Measurements from ENCODE around the gene SYCE1. TPM values are rescaled to one million over a fixed set of nuclear protein-coding genes. Genes with fewer than 3 reads are reported as not detected.
"Not testable (repeated sequence)": the region's sequence is repeated elsewhere in the genome, so short reads cannot be mapped to it uniquely, and the experiment has no call there.

SYCE1 gene, protein sequence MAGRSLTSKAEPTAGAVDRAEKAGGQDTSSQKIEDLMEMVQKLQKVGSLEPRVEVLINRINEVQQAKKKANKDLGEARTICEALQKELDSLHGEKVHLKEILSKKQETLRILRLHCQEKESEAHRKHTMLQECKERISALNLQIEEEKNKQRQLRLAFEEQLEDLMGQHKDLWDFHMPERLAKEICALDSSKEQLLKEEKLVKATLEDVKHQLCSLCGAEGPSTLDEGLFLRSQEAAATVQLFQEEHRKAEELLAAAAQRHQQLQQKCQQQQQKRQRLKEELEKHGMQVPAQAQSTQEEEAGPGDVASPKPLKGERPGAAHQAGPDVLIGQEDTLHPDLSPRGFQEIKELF
- not detected for polyA plus RNA-seq

DNA sequence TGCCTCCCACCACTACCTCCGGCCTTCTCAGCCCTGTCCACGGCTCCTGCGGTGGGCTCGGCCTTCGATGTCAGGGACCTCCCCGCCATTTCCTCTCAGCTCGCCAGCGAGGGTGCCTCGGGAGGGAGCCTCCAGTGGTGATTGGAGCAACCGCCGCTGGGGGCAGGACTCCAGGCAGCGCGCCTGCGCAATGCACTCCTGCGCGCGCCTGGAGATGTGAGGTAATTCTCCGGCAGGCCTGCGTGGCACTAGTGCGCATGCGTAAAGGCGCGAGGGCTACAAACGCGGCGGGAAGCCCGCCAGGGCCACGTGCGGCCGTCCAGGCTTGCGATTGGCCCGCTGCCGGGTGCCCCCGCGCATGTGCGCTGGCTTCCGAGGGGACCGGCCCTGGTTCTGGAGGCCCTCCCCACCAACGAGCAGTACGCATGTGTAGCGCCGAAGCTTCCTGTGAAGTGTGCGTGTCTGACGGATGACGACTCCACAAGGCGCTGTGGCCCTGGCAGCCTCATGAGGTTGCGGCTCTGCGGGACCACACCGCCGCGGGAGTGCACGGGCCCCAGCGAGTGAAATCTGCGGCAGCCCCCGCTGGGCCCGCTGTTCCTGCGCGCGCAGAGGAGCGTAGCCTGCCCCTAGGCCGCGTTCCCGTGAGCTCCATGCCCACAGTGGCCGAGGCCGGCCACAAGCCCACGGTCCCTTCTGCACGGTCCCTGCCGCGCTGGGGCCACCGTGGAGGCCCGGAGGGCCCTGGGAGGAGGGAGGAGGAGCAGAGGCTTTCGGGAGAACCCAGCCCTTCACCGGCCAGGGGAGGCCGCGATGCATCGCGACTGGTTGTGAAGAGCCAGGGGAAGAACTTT is at the start of gene SYCE1:
TSS of gene SYCE1 (minus strand) at position 143 of the 854 bp plus-strand sequence. CDS start at position 89, 54 bp downstream.
- Mint-ChIP-seq H3K27ac (no peak within 1 kb of the TSS), H3K4me1 (no peaks in the 10 kb centered on the region), H3K27me3 (peaks cover 4% of the 10 kb centered on the region), H3K9me3 (peaks cover 0 to 2% (median 0%) of the 10 kb centered on the region in 3 donors), H3K36me3 (no peaks in the 10 kb centered on the region), H3K4me3 (no peak within 1 kb of the TSS)

DNA sequence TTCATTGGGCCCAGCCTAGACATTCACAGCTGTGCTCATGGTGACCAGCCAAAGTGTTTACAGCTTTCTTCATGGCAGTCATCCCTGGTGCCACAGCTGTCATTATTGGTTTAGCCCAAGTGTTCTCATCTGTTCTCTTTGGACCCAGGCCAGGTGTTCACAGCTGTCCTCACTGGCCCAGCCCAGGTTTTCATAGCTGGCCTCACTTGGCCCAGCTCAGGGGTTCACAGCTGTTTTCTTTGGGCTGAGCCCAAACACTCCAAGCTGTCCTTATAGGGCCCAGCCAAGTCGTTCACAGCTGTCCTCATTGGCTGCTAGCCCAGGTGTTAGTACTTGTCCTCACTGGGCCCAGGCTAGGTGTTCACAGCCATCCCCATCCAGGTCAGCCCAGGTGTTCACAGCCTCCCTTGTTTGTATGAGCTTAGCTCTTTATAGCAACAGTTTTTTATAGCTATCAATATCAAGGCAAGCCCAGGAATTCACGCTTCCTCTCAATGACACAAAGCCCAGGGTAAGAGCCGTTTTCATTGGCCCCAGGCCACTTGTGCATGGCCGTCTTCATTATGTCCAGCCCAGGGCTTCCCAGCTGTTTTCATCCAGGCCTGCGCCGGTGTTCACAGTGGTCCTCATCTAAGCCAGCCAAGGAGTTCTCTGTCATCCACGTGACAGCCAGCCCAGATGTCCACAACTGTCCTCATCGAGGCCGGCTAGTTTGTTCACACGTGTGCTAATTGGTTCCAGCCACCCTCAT is 49.6 kb upstream of the SYCE1 start:
- no peaks in the 10 kb centered on the region for H3K36me3 Mint-ChIP-seq
- no peak overlapping the region for H3K4me3 Mint-ChIP-seq
- H3K4me1 Mint-ChIP-seq, result peaks cover 0 to 1% (median 0%) of the 10 kb centered on the region in 3 donors
- H3K27ac Mint-ChIP-seq, result no peak overlapping the region
- peaks cover 0 to 2% (median 0%) of the 10 kb centered on the region in 3 donors for H3K9me3 Mint-ChIP-seq
- H3K27me3 Mint-ChIP-seq, result peaks cover 15% of the 10 kb centered on the region

DNA sequence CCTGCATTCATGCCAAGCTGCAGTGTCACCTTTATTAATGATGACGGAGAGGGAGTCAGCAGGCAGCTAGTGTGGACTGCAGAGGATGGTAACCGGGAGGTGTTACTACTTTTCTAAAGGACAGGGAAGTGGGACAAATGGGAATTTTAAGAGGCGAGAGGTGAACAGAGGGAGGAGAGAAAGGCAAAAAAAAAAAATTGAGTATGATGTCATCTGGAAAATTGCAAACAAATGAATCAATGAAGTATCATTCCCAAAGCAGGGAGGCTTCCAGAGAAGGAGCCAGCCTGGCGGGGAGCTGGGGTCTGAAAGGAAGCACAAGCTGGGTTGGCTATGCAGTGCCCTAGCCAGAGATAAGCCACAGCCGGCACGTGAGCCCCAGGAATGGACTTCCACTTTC is 48.3 kb upstream of the SYCE1 start:
- Mint-ChIP-seq H3K9me3 (peaks cover 0 to 2% (median 0%) of the 10 kb centered on the region in 3 donors), H3K36me3 (no peaks in the 10 kb centered on the region), H3K4me1 (peaks cover 0 to 4% (median 1%) of the 10 kb centered on the region in 3 donors), H3K27ac (no peak overlapping the region), H3K27me3 (peaks cover 11% of the 10 kb centered on the region), H3K4me3 (no peak overlapping the region)

DNA sequence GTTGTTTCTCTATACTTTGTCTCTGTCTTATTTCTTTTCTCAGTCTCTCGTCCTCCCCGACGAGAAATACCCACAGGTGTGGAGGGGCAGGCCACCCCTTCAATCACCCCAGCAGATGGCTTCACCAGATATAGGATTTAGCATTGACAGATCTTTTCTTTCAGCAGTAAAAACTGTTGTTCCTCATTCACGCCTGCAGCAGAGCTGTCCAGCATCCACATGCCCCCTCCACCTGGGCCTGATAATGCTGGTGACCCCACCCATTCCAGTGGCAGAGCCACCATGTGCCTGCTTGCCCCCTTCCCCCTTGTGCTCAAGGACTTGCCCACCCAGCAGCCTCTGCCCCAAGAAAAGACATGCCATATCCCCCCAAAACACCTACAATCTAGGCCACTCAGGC is 45.7 kb upstream of the SYCE1 start:
- peaks cover 0 to 4% (median 2%) of the 10 kb centered on the region in 3 donors for H3K4me1 Mint-ChIP-seq
- peaks cover 0 to 4% (median 3%) of the 10 kb centered on the region in 3 donors for H3K9me3 Mint-ChIP-seq
- H3K27me3 Mint-ChIP-seq, result peaks cover 11% of the 10 kb centered on the region
- no peak overlapping the region for H3K4me3 Mint-ChIP-seq
- H3K27ac Mint-ChIP-seq, result no peak overlapping the region
- no peaks in the 10 kb centered on the region for H3K36me3 Mint-ChIP-seq

DNA sequence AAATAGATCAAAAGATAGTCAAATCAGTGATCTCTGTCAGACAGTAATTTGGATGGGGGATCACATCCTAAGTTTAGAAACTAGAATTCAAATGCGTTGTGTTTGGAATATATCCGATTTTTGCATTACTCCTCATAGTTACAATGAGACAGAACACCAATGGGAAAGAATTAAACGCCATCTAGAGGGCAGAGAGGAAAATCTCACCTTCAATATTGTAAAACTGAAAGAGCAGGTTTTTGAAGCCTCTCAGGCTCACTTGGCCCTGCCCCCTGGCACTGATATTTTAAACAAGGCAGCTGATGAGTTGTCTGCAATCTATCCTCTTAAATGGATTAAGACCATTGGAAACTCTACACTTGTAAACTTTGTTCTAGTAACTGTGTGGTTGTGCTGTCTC is 43.5 kb upstream of the SYCE1 start:
- peaks cover 0 to 4% (median 2%) of the 10 kb centered on the region in 3 donors for H3K4me1 Mint-ChIP-seq
- H3K27ac Mint-ChIP-seq, result no peak overlapping the region
- no peaks in the 10 kb centered on the region for H3K36me3 Mint-ChIP-seq
- H3K9me3 Mint-ChIP-seq, result peaks cover 0 to 4% (median 3%) of the 10 kb centered on the region in 3 donors
- H3K4me3 Mint-ChIP-seq, result no peak overlapping the region
- H3K27me3 Mint-ChIP-seq, result peaks cover 21% of the 10 kb centered on the region

DNA sequence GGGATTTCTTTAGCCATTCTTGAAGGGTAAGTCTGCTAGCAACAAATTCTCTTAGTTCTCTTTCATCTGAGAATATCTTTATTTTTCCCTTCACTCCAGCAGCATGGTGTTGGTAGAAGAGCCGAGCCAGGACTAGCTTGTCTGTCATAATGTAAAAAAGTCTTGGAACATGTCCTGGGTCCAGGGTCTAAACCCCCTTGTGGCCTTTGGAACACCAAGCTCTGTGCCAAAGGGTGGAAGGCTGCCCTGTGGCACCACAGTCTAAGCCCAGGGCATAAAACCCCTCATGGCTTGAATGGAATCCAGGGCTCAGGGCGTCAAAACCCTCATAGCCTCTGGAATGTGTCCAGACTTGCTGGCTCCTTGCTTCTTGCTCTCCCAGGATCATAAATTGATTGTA is 38.1 kb upstream of the SYCE1 start:
- H3K4me3 Mint-ChIP-seq, H3K9me3 Mint-ChIP-seq, H3K36me3 Mint-ChIP-seq, H3K4me1 Mint-ChIP-seq: not testable (repeated sequence)
- H3K27ac Mint-ChIP-seq, result peak overlapping the region in 1 of 3 donors; percentile 67
- peaks cover 25% of the 10 kb centered on the region for H3K27me3 Mint-ChIP-seq

DNA sequence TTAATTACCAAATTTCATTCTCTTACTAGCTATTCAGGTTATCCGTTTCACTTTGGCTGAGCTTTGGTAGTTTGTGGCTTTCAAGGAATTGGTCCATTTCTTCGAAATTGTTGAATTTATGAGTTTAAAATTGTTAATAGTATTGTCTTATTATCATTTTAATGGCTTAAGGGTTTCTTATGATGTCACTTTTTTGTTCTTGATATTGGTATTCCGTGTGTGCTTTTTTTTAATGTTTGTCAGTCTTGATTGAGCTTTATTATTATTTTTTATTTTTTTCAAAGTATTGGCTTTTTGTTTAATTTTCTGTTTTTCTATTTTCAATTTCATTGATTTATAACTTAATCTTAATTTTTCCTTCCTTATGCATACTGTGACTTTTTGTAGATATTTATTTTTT is 35.3 kb upstream of the SYCE1 start:
- peaks cover 0 to 4% (median 0%) of the 10 kb centered on the region in 3 donors for H3K4me1 Mint-ChIP-seq
- H3K27me3 Mint-ChIP-seq, result peaks cover 23% of the 10 kb centered on the region
- no peak overlapping the region for H3K4me3 Mint-ChIP-seq
- H3K9me3 Mint-ChIP-seq, result peaks cover 0 to 3% (median 0%) of the 10 kb centered on the region in 3 donors
- H3K36me3 Mint-ChIP-seq, result no peaks in the 10 kb centered on the region
- no peak overlapping the region for H3K27ac Mint-ChIP-seq

DNA sequence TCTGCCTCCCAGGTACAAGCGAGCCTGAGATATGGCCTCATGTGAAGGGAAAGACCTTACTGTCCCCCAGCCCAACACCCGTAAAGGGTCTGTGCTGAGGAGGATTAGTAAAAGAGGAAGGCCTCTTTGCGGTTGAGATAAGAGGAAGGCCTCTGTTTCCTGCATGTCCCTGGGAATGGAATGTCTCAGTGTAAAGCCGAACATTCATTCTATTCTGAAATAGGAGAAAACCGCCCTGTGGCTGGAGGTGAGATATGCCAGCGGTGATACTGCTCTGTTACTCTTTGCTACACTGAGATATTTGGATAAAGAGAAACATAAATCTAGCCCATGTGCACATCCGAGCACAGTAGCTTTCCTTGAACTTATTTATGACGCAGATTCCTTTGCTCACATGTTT is 34.5 kb upstream of the SYCE1 start:
- H3K36me3 Mint-ChIP-seq, H3K4me1 Mint-ChIP-seq, H3K27ac Mint-ChIP-seq, H3K9me3 Mint-ChIP-seq: not testable (repeated sequence)
- Mint-ChIP-seq H3K4me3 (peak overlapping the region in 1 of 4 donors; percentile 11), H3K27me3 (peaks cover 20% of the 10 kb centered on the region)

DNA sequence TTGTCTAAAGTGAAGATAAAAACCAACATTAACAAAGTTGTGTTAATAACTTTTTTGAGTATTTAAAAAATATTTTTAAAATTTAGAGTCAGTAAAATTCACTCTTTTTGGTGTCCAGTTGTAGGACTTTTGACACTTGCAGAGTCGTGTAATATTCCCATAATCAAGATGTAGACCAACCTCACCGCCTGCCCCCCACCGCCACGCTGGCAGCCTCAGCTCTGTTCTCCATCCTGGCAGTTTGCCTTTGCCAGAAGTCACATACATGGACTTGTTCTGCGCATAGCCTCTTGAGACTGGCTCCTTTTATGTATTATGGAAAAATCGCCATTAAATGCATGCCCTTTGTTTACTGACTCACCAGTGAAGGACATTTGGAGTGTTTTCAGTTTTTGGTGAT is 27.3 kb upstream of the SYCE1 start:
- H3K9me3 Mint-ChIP-seq, result peaks cover 0 to 1% (median 0%) of the 10 kb centered on the region in 3 donors
- no peak overlapping the region for H3K4me3 Mint-ChIP-seq
- H3K27me3 Mint-ChIP-seq, result peaks cover 12% of the 10 kb centered on the region
- no peak overlapping the region for H3K27ac Mint-ChIP-seq
- no peaks in the 10 kb centered on the region for H3K36me3 Mint-ChIP-seq
- no peaks in the 10 kb centered on the region for H3K4me1 Mint-ChIP-seq

DNA sequence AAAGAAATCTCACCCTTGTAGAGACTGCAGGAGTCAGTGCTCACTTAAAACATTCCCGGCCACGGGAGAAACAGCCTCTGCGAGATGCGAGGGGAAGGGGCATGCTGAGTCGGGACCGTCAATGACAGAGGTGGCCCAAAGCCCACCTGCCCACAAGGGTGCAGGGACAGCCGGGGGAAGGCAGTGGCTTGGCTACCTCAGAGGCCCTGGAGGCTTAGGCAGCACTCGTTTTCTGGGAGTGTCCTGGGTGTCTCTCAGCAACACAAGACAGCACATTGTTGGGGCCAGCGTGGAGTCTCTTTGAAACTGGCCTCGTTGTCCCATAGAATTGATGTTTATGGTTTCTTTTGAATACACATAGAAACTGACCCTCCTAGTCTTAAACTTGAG is 25.6 kb upstream of the SYCE1 start:
- no peak overlapping the region for H3K4me3 Mint-ChIP-seq
- no peaks in the 10 kb centered on the region for H3K36me3 Mint-ChIP-seq
- H3K27ac Mint-ChIP-seq, result no peak overlapping the region
- H3K4me1 Mint-ChIP-seq, result no peaks in the 10 kb centered on the region
- no peaks in the 10 kb centered on the region for H3K9me3 Mint-ChIP-seq
- H3K27me3 Mint-ChIP-seq, result peaks cover 10% of the 10 kb centered on the region

DNA sequence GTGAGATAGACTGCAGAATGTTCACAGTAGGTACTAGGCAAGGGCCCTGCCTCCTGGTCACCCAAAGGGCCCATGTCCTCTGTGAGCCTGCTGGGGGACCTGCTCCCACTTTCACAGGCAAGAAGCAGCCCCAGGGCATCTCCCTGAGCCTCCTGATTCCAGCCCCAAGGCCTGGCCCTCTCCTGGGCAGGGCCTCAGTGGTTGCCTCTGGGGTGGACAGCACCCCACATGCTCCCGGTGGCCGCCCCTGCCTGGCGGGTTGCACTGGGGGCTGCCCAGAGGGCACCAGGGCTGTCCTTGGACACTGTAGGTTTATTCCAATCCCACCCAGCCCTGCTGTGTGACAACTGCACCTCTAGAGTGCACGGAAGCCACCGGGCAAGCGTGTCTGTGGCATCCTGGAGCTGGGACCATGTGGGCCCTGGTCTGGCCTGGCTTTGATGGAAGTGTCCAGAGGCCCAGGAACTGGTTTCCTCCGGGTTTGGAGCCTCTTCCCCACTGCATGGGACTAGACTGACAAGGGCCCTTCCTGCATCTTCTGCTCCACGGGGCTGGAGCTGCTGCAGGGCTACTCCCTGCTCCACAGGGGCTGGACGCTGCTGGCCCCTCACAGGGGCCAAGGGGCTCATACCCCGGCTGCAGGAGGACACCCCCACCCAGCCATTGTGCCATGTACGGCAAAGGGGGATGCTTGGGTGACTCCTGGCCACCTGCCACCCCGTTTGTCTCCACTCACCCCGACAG is 25.0 kb upstream of the SYCE1 start:
- Mint-ChIP-seq H3K9me3 (no peaks in the 10 kb centered on the region), H3K4me3 (no peak overlapping the region), H3K36me3 (no peaks in the 10 kb centered on the region), H3K27me3 (peaks cover 10% of the 10 kb centered on the region), H3K4me1 (no peaks in the 10 kb centered on the region), H3K27ac (no peak overlapping the region)

DNA sequence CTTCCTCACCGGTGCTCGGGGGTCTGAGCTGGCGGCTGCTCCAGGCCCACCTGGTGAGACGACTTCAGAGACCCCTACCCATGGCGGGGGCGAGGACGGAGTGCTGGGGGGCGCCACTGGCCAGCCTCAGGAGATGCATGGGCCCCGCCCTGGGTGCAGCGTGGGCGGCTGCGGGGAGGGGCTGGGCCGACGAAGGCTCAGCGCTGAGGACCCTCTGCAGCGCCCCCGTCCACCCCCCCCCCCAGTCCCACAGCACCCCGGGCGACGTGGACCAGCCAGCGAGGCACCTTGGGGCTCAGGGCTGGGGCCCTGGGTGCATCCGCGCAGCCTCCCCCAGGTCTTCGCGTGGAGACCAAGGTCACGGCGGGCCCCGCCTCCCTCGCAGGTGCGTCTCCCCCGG is 11.7 kb upstream of the SYCE1 start:
- peaks cover 7 to 12% (median 7%) of the 10 kb centered on the region in 3 donors for H3K9me3 Mint-ChIP-seq

DNA sequence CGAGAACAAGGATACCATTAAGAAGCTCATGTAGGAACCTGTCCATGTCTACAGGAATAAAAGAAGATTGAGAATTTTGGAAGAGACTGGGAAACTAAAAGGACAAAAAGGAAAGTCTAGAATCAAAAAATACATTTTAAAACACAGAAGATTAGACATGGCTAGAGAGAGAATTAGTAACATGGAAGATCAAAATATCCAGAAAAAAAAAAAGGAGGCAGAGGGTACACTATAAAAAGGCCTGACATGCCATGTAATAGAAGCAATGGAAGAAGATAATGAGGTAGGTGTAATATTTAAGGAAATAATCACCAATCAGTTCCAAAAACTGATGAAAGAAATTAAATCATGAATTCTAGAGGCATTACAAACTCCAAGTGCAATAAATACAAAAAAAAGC is 8.1 kb upstream of the SYCE1 start:
- Mint-ChIP-seq H3K4me3 (peak overlapping the region in 1 of 4 donors; percentile 45), H3K9me3 (peaks cover 7 to 12% (median 7%) of the 10 kb centered on the region in 3 donors)
- not testable (repeated sequence) for H3K4me1 Mint-ChIP-seq, H3K27ac Mint-ChIP-seq, H3K36me3 Mint-ChIP-seq, H3K27me3 Mint-ChIP-seq

More for the DNA sequence above, 11.7 kb upstream of the SYCE1 start:
- H3K4me1 Mint-ChIP-seq, H3K27ac Mint-ChIP-seq, H3K4me3 Mint-ChIP-seq, H3K36me3 Mint-ChIP-seq, H3K27me3 Mint-ChIP-seq: not testable (repeated sequence)

DNA sequence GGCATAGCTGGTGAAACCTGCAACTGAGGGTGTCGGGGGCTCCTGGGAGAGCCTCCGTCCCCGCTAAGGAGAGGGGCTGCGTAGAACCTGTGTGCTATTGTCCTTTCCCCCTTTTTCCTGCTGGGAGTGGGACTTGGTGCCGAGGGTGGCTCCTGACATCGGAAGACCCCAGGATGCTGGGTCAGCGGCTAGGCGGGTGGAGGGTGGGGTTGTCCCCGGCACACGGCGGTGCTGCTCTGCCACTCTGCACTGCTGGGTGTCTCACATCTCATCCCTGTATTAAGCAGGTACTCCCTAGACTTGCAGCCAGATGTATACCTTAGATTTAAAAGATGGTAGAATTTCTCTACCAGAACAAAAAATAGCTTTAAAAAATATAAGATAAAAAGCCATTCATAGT is 6.7 kb upstream of the SYCE1 start:
- not testable (repeated sequence) for H3K4me3 Mint-ChIP-seq, H3K36me3 Mint-ChIP-seq, H3K27me3 Mint-ChIP-seq, H3K4me1 Mint-ChIP-seq, H3K27ac Mint-ChIP-seq
- peaks cover 7 to 12% (median 7%) of the 10 kb centered on the region in 3 donors for H3K9me3 Mint-ChIP-seq

Measured in IgD-negative memory B cell (primary cell).